ENCODE measurements around the gene SDK2.

DNA sequence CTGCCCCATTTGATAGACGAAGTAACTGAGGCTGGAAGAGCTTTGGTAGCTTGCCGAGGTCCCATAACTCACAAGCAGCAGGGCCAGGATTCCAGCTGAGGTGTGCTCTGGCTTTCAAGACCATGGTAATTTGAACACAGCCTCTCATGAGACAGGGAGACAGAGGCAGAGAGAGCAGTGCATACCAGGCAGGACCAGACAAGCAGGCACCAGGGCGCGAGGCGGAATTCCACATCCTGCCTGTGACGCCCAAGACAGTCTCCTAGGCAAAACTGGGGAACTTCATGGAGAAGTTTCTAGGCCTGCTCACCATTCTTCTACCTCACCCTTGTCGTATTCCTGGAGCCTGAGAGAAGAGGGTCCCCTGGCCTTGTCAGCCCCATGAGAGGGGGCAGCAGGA lies 19.2 kb downstream of the SDK2 start:
- TF ChIP-seq, protein P1, sequence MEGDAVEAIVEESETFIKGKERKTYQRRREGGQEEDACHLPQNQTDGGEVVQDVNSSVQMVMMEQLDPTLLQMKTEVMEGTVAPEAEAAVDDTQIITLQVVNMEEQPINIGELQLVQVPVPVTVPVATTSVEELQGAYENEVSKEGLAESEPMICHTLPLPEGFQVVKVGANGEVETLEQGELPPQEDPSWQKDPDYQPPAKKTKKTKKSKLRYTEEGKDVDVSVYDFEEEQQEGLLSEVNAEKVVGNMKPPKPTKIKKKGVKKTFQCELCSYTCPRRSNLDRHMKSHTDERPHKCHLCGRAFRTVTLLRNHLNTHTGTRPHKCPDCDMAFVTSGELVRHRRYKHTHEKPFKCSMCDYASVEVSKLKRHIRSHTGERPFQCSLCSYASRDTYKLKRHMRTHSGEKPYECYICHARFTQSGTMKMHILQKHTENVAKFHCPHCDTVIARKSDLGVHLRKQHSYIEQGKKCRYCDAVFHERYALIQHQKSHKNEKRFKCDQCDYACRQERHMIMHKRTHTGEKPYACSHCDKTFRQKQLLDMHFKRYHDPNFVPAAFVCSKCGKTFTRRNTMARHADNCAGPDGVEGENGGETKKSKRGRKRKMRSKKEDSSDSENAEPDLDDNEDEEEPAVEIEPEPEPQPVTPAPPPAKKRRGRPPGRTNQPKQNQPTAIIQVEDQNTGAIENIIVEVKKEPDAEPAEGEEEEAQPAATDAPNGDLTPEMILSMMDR (IDR thresholded peaks at IDR 0.05), result no peak
- TF ChIP-seq SIN3A (IDR thresholded peaks at IDR 0.05; ENCODE audit: borderline replicate concordance, low read depth, low read length) (no peak), POLR2AphosphoS5 (IDR thresholded peaks at IDR 0.05; ENCODE audit: low read depth, low read length) (no peak), TCF12 (IDR thresholded peaks at IDR 0.05) (no peak), MXI1 (IDR thresholded peaks at IDR 0.05; ENCODE audit: low read depth, low read length) (no peak), GABPA (IDR thresholded peaks at IDR 0.05; ENCODE audit: low read depth) (no peak), USF2 (IDR thresholded peaks at IDR 0.05; ENCODE audit: borderline replicate concordance, low read depth, low read length) (no peak), RFX5 (IDR thresholded peaks at IDR 0.05; ENCODE audit: low read length) (no peak), EP300 (IDR thresholded peaks at IDR 0.05; ENCODE audit: borderline replicate concordance in 1 of 2, low read depth in 1 of 2, low read length in 1 of 2) (no peak)
- TF ChIP-seq, protein P2, sequence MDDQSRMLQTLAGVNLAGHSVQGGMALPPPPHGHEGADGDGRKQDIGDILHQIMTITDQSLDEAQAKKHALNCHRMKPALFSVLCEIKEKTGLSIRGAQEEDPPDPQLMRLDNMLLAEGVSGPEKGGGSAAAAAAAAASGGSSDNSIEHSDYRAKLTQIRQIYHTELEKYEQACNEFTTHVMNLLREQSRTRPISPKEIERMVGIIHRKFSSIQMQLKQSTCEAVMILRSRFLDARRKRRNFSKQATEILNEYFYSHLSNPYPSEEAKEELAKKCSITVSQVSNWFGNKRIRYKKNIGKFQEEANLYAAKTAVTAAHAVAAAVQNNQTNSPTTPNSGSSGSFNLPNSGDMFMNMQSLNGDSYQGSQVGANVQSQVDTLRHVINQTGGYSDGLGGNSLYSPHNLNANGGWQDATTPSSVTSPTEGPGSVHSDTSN (IDR thresholded peaks at IDR 0.05), result no peak
- TF ChIP-seq, protein P3, sequence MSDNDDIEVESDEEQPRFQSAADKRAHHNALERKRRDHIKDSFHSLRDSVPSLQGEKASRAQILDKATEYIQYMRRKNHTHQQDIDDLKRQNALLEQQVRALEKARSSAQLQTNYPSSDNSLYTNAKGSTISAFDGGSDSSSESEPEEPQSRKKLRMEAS (IDR thresholded peaks at IDR 0.05; ENCODE audit: low read depth), result no peak
